GM23338 (cell line): ENCODE data around the gene RSRC1.

Experiments
- CREB1 ChIP-seq: fragments of 250-450 bp; sonication (Bioruptor Pico); IDR thresholded peaks from 2 replicates; pipeline ENCODE4 v1.5.0; 2020; ENCODE audit warnings: low read depth, mild to moderate bottlenecking, moderate library complexity
- CTCF ChIP-seq, 2 experiments: fragments of 200-600 bp in 1 of 2; sonication (generic) in 1 of 2; conservative IDR thresholded peaks; 2 replicates each; pipeline versions ENCODE4 v1.5.1 to v1.6.1; 2016 to 2017; ENCODE audit warnings: antibody characterized with exemption in 2 of 2, low read depth in 2 of 2, mild to moderate bottlenecking in 2 of 2, moderate library complexity in 1 of 2
- EZH2phosphoT487 ChIP-seq: fragments of 200-600 bp; sonication (generic); IDR thresholded peaks from one replicate; pipeline ENCODE4 v1.8.1; 2018; ENCODE audit warnings: antibody characterized with exemption; ENCODE audit not compliant: unreplicated experiment
- POLR2AphosphoS5 ChIP-seq: IDR thresholded peaks from 2 replicates; pipeline ENCODE4 v1.6.1; 2016; ENCODE audit warnings: antibody characterized with exemption, low read depth

DNA sequence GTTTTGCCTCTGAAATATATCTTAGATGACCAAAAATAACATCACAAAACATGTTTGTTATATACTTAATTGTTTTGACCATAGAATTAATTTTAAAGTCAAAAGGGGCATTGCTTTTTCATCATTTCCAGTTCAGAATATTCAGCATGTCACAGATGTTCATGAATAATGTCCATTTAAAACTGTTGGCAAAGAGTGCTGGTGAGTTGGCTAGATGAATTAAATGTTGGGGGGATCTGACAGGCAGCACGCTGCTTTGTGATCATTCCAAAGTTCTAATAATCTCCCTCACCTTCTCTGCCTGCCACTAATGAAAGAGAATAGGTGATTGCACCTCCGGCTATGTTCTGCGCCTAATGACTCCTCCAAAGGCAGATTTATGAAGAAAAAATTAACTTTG, 321.9 kb downstream of the RSRC1 start:
- TF ChIP-seq CTCF (conservative IDR thresholded peaks at IDR 0.05; ENCODE audit: low read depth in 2 of 2) (no peak), EZH2phosphoT487 (no peak), POLR2AphosphoS5 (no peak), CREB1 (CRISPR knock-in tag) (no peak)
